ENCODE data around the gene ANKS1B.
"Not testable (repeated sequence)": the region's sequence is repeated elsewhere in the genome, so short reads cannot be mapped to it uniquely, and the experiment has no call there.

Gene ANKS1B

GRCh38 chr12:99746538-99746937, 238.2 kb downstream of the ANKS1B start:
- DNase-seq = no peak

DNA sequence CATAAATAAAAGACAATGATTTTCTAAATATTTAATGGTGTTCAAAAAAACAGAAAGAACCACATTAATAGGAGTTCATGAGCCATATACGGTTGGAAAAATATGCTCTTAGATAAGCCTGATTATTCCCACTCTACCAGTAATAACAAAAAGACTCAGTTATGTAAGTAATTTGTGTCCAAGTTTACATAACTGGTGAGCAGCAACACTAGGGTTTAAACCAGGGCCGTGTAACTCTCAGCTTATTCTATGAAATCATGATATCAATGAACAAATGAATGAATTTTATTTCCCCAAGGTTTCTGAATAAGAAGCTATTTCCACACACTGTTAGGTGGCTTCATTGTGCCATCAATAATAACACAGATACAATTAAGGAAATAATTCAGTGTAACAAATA, 238.8 kb downstream of the ANKS1B start:
- no peak for DNase-seq

DNA sequence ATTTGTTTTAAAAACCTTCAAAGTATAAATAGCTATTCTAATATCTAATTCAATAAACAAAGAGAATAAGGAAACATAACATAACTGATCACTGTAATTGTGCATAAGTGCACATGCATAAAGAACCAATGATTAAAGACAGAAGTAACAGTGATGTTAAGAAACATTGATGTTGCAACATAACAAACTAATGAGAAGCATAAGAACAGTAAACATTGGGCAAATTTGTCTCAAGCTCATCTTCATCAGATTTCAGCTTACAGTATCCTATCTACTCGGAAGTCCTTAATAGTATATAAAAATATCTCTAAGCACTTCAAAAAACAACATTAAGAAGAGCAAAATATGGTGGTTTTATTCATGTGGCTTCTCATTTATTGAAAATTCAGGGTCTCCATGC, 239.6 kb downstream of the ANKS1B start:
- DNase-seq = no peak

GRCh38 chr12:99736760-99737269, 247.9 kb downstream of the ANKS1B start:
- DNase-seq = no peak

GRCh38 chr12:99732131-99732530, 252.6 kb downstream of the ANKS1B start:
- DNase-seq = no peak

DNA sequence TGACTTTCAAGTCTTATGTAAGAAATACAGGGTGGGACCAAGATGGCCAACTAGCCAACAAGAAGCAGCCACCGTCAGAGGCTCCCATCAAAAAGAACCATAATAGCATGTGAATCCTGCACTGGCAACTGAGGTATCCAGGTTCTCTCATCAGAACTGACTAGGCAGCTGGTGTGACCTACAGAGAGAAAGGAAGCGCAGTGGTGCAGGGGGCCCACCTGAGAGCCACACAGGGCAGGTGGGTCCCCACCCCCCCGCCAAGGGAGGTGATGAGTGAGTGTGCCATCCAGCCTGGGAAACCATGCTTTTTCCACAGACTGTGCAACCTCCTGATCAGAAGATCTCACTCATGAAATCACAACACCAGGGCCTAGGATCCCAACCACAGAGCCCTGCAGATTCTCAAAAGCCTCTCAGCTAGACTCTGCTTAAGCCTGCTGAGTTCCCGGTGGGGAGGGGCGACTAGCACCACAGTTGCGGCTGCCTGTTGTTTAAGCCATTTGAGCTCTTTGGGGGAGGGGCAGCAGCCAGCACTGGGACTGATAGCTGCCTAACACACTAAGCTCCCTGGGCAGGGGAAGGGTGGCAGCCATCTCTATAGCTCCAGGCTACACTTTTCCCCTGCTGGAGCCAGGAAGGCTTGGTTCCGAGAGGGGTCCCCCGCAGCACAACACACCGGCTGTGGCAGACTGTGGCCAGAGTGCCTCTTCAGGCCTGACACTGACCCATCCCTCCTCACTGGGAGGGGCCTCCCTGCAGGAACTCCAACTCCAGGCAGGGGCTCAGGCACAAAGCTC, 261.8 kb downstream of the ANKS1B start:
- no peak for DNase-seq

DNA sequence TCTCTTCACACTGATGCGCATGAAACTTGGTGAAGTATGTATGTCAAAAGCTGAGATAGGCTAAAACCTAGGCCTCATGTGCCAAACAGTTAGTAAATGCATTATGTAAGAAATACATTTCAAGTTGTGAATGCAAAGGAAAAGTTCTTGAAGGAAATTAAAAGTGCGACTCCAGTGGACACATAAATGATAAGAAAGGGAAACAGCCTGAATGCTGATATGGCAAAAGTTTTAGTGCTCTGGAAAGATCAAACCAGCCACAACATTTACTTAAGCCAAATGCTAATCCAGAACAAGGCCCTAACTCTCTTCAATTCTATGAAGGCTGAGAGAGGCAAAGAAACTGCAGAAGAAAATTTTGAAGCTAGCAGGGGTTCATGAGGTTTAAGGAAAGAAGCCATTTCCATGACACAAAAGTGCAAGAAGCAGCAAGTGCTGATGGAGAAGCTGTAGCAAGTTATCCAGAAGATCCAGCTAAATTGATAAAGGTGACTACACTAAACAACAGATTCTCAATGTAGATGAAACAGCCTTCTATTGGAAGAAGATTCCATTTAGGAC, 262.9 kb downstream of the ANKS1B start:
- DNase-seq = no peak

DNA sequence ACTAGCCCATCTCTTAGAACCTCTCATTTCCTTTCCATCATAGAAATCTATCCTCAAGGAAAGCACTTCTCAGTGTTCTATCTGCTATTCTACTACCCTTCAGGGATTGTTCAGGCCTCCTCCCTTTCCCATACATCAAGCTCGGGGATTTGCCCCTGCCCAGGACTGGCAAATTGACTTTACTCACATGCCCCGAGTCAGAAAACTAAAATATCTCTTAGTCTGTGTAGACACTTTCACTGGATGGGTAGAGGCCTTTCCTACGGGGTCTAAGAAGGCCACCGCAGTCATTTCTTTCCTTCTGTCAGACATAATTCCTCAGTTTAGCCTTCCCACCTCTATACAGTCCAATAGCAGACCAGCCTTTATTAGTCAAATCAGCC, 264.7 kb downstream of the ANKS1B start:
- DNase-seq = not testable (repeated sequence)

GRCh38 chr12:99719411-99720082, 265.2 kb downstream of the ANKS1B start:
- not testable (repeated sequence) for DNase-seq

GRCh38 chr12:99715841-99716510, 268.8 kb downstream of the ANKS1B start:
- DNase-seq = not testable (repeated sequence)

DNA sequence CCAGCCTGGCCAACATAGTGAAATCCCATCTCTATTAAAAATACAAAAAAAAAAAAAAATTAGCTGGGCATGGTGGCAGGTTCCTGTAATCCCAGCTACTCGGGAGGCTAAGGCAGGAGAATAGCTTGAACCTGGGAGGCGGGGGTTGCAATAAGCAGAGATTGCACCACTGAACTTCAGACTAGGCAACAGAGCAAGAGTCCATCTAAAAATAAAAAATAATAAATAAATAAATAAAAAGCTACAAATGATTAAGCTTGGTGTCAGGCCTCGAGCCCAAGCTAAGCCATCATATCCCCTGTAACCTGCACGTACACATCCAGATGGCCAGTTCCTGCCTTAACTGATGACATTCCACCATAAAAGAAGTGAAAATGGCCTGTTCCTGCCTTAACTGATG, 269.8 kb downstream of the ANKS1B start:
- not testable (repeated sequence) for DNase-seq

GRCh38 chr12:99713946-99714520, 270.7 kb downstream of the ANKS1B start:
- no peak for DNase-seq

GRCh38 chr12:99712281-99712680, 272.5 kb downstream of the ANKS1B start:
- DNase-seq = no peak

- no peak for DNase-seq
Measured at GRCh38 chr12:99711246-99711645, 273.5 kb downstream of the ANKS1B start.

DNA sequence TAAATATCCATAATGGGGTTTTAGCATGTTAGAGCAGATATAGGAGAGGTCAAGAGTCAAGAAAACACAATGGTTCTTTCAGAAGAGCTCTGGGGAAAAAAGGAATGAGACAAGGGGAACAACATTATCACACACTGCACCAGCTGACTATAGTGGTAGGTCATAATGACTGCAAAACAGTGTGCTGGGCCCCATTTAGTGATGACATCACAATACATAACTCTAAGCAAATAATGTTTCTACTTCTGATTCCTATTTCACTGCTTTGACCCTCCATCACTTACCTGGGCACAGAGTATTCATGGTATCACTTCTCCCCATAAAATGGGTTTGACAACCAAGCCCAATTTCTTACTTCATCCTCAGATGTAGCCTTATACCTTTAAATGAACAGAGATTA, 275.1 kb downstream of the ANKS1B start:
- DNase-seq = no peak

DNA sequence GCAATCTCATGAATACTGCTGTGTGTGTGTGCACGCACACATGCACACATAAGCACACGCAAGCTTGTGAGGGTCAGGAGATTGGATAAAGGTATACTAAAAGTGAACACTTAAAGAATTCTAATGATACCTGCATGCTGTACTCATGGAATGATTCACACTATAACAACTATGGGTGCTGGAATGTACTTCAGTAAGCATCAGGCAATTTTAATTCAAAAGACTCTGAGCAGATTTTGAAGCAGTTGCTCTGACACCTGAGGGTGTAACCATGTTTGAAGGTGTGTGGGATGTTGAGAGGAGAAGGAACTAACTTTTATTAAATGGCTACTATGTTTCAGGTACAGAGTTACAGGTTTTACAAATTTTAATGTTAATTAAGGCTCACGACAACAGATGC, 275.6 kb downstream of the ANKS1B start:
- DNase-seq = no peak

- no peak for DNase-seq
Measured at GRCh38 chr12:99707883-99708282, 276.9 kb downstream of the ANKS1B start.

DNA sequence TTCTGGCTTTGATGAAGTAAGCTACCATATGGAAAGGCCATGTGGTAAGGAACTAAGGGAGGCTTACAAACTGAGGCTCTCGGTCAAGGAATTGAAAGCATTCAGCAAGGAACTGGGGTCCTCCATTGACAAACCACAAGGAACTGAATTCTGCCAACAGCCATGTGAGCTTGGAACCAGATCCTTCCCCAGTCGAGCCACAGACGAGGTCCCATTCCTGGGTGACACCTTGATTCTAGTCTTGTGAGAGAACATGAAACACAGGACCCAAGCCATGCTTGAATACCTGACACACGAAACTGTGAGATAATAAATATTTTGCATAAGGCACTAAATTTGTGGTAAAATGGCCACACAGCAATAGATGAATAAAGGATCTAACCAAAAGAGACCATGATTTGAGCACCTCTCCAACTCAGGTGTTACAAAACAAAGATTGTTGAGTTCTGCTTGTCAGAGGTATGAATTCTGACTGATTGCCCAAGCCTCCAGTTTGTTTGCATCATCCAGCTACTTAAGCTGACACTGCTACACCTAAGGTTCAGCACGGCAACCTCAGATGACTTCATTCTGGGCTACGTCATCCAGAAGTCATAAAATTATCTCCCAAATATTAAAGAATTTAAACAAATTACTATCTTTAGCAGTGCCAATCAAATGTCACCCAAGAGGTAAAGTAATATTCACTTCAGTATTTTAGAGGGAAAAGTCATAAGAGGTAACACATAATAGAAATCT, 277.8 kb downstream of the ANKS1B start:
- no peak for DNase-seq

GRCh38 chr12:99704458-99704857, 280.3 kb downstream of the ANKS1B start:
- DNase-seq = no peak

DNA sequence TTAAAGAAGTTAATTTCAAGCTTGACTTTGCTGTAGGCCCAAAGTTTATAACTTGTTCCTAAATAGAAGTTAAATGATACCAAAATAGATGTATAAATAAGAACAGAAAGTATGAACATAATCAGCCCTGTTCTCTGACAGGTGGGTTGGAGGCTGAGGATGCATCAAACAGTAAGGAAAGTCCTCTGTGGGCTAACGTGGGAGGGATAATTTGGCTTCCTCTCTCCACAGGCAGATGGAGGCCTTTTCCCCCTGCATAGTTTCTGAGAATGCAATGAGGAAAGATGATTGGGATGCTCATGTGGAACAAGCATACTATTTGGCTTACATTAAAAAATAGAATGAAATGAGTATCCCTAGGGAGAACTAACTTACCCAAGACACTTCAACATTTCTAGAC, 280.7 kb downstream of the ANKS1B start:
- DNase-seq = no peak

DNA sequence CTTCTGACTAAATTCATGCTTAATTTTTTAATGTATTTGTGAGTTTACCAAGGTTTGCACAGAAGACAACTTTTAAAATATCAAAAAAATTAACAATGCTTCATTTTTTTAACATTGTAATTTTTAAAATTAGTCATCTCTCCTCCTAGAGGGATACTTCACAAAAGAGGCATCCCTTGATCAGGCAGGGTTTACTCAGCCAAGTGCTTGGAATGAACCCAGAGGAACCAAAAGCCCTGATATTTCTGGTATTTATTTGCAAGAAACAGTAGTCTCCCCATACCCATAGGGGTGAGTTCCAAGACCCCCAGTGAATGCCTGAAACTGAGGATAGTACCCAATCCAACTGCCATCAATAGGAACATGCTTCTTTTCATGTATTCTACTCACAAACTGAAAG, 284.7 kb downstream of the ANKS1B start:
- DNase-seq = no peak

- DNase-seq = no peak
Measured at GRCh38 chr12:99695050-99695449, 289.7 kb downstream of the ANKS1B start.

Measured in MV-4-11 (cell line).